Sigmoid colon (tissue), 7 donors: Measurements from ENCODE around the gene PROSER3. TPM values are rescaled to one million over a fixed set of nuclear protein-coding genes. Genes with fewer than 3 reads are reported as not detected.
A peak's percentile ranks its signal among the peaks of the same experiment; 100 is the strongest.

Source experiments
- DNase-seq: peaks from one replicate; pipeline ENCODE4 v3.0.0-alpha.2; 2019
- H3K27ac ChIP-seq, 4 donors: fragments of 200-600 bp; sonication (generic); one replicate each; pipeline ENCODE4 v1.5.1; 2016 to 2019; ENCODE audit warnings: mild to moderate bottlenecking in 1 of 4
- H3K27me3 ChIP-seq, 3 donors: fragments of 200-600 bp; sonication (generic); one replicate each; pipeline ENCODE4 v1.5.1; 2019; ENCODE audit warnings: mild to moderate bottlenecking in 1 of 3
- H3K36me3 ChIP-seq, 4 donors: fragments of 200-600 bp; sonication (generic); one replicate each; pipeline ENCODE4 v1.5.1; 2016 to 2019
- H3K4me1 ChIP-seq, 4 donors: fragments of 200-600 bp; sonication (generic); one replicate each; pipeline ENCODE4 v1.5.1; 2017 to 2019
- H3K4me3 ChIP-seq, 4 donors: fragments of 200-600 bp; sonication (generic); one replicate each; pipeline ENCODE4 v1.5.1; 2017 to 2019; ENCODE audit warnings: mild to moderate bottlenecking in 2 of 4, moderate library complexity in 1 of 4
- H3K9me3 ChIP-seq, 4 donors: fragments of 200-600 bp in 3 of 4; sonication (generic) in 3 of 4; one replicate each; pipeline versions ENCODE4 v1.5.1 to v1.6.1; 2013 to 2019
- CTCF ChIP-seq, 4 experiments: fragments of 450-650 bp in 3 of 4; fragments of 200-600 bp in 1 of 4; IDR thresholded peaks; one replicate each; pipeline ENCODE4 v1.5.1; 2016 to 2019; ENCODE audit warnings: antibody characterized with exemption in 4 of 4, mild to moderate bottlenecking in 3 of 4, moderate library complexity in 2 of 4
- EP300 ChIP-seq, 4 donors: sonication (generic); formaldehyde crosslinking; IDR thresholded peaks; one replicate each; pipeline ENCODE4 v1.6.1; 2017; ENCODE audit warnings: antibody characterized with exemption in 4 of 4
- POLR2A ChIP-seq, 2 donors: fragments of 450-650 bp; IDR thresholded peaks; one replicate each; pipeline ENCODE4 v1.6.1; 2016; ENCODE audit warnings: antibody characterized with exemption in 2 of 2, mild to moderate bottlenecking in 2 of 2, moderate library complexity in 2 of 2
- POLR2AphosphoS5 ChIP-seq, 4 donors: sonication (generic); formaldehyde crosslinking; IDR thresholded peaks; one replicate each; pipeline ENCODE4 v1.6.1; 2017; ENCODE audit warnings: antibody characterized with exemption in 4 of 4
- WGBS, 2 donors: extraction: QIAGEN DNeasy Blood & Tissue Kit; methylation state at CpG; one replicate each; pipeline ENCODE4 v1.1.7; 2013; 5-methylcytosine and 5-hydroxymethylcytosine counted together
- intact Hi-C: fragments of 100-400 bp; cut with DNase I; formaldehyde crosslinking; loops from one replicate; pipeline ENCODE4 v1.15.1; 2023
- polyA plus RNA-seq, 3 donors: library from polyadenylated mRNA; stranded (reverse); fragments of 200-250 nt; gene quantifications; one replicate each; pipeline ENCODE4 v1.2.3, GENCODE V29; 2013
- total RNA-seq, 4 donors: library from RNA; depleted of rRNA; stranded (reverse); fragments of >200 nt; gene quantifications; one replicate each; pipeline ENCODE4 v1.1.0, GENCODE V29; 2016
- donor health status: healthy with polysubstance abuse.
- donor health status: Bipolar disorder and iron deficiency.
- donor health status: healthy.

PROSER3 gene
- total and polyA plus RNA-seq, 7 donors, result 2.4 to 16.5 (median 5.0) TPM

GRCh38 chr19:35743640-35744429, 14.1 kb upstream of the PROSER3 start:
- intact Hi-C loops, result no loop called here
- Histone ChIP-seq H3K27ac (peak overlapping the region; percentile 100), H3K9me3 (no peaks in the 10 kb centered on the region), H3K27me3 (no peaks in the 10 kb centered on the region), H3K4me1 (peaks cover 0 to 58% (median 48%) of the 10 kb centered on the region in 4 donors), H3K4me3 (peak overlapping the region in 1 of 4 donors; percentile 91), H3K36me3 (peaks cover 3 to 13% (median 5%) of the 10 kb centered on the region in 4 donors)
- no peak for TF ChIP-seq POLR2AphosphoS5 (IDR thresholded peaks at IDR 0.05)
- no peak for TF ChIP-seq POLR2A (IDR thresholded peaks at IDR 0.05)
- no peak for TF ChIP-seq CTCF (IDR thresholded peaks at IDR 0.05)
- TF ChIP-seq EP300 (IDR thresholded peaks at IDR 0.05), result no peak
- 91 to 94% methylated on average over 19 of the region's 19 CpGs for WGBS, 2 donors
- no peak for DNase-seq

GRCh38 chr19:35744430-35745327, 13.3 kb upstream of the PROSER3 start:
- 6 to 10% methylated on average over 41 of the region's 41 CpGs for WGBS, 2 donors
- intact Hi-C loops, result loop anchor here (5.0 kb wide), 1 partner anchor 253 kb away; the partner anchor contains the start of gene SDHAF1
- Histone ChIP-seq H3K36me3 (peaks cover 0 to 11% (median 5%) of the 10 kb centered on the region in 4 donors), H3K27me3 (no peaks in the 10 kb centered on the region), H3K9me3 (no peaks in the 10 kb centered on the region), H3K4me3 (peak overlapping the region; percentile 90 to 98 (median 92)), H3K4me1 (peaks cover 0 to 60% (median 53%) of the 10 kb centered on the region in 4 donors), H3K27ac (peak overlapping the region; percentile 100)
- DNase-seq, result peak; percentile 99
- TF ChIP-seq POLR2AphosphoS5 (IDR thresholded peaks at IDR 0.05) (peak in 2 of 4 donors; percentile 14 to 94), POLR2A (IDR thresholded peaks at IDR 0.05) (peak in 1 of 2 donors; percentile 85), EP300 (IDR thresholded peaks at IDR 0.05) (no peak), CTCF (IDR thresholded peaks at IDR 0.05) (peak in 1 of 4 experiments; percentile 35)

- H3K4me3 ChIP-seq, result peak within 1 kb of the TSS; percentile 90 to 98 (median 92)
- TF ChIP-seq CTCF (IDR thresholded peaks at IDR 0.05), result no peak
- TF ChIP-seq POLR2A (IDR thresholded peaks at IDR 0.05), result peak in 1 of 2 donors; percentile 48
- peak in 3 of 4 donors; percentile 79 to 90 (median 79) for TF ChIP-seq POLR2AphosphoS5 (IDR thresholded peaks at IDR 0.05)
- 0 to 1% methylated on average over 40 of the region's 40 CpGs for WGBS, 2 donors
- no peaks in the 10 kb centered on the region for H3K9me3 ChIP-seq
- intact Hi-C loops, result loop anchor here (5.0 kb wide), 1 partner anchor 252 kb away; the partner anchor contains the start of gene SDHAF1
- H3K36me3 ChIP-seq, result peaks cover 0 to 11% (median 5%) of the 10 kb centered on the region in 4 donors
- peak within 1 kb of the TSS; percentile 100 for H3K27ac ChIP-seq
- H3K4me1 ChIP-seq, result peaks cover 0 to 62% (median 54%) of the 10 kb centered on the region in 4 donors
- H3K27me3 ChIP-seq, result no peaks in the 10 kb centered on the region
- DNase-seq, result peak; percentile 100
These were observed 12.5 kb upstream of the PROSER3 start, which contains the start of the genes PSENEN and U2AF1L4 for GRCh38 chr19:35745328-35746086. Gene PSENEN (plus strand): TSS chr19:35745651. CDS start chr19:35745931, 280 bp downstream. Gene U2AF1L4 (minus strand): TSS chr19:35745418. CDS start chr19:35745391, 27 bp downstream.

- 0 to 21% methylated on average over 4 of the region's 4 CpGs for WGBS, 2 donors
- no peak for TF ChIP-seq POLR2AphosphoS5 (IDR thresholded peaks at IDR 0.05)
- TF ChIP-seq EP300 (IDR thresholded peaks at IDR 0.05), result no peak
- TF ChIP-seq POLR2A (IDR thresholded peaks at IDR 0.05), result no peak
- TF ChIP-seq CTCF (IDR thresholded peaks at IDR 0.05), result no peak
- peaks cover 0 to 11% (median 5%) of the 10 kb centered on the region in 4 donors for H3K36me3 ChIP-seq
These were observed 11.9 kb upstream of the PROSER3 start for GRCh38 chr19:35746087-35746462.

More at GRCh38 chr19:35746087-35746462, 11.9 kb upstream of the PROSER3 start:
- intact Hi-C loops, result loop anchor here (5.0 kb wide), 1 partner anchor 251 kb away; the partner anchor contains the start of gene SDHAF1
- DNase-seq, result no peak
- Histone ChIP-seq H3K4me3 (peak overlapping the region; percentile 90 to 98 (median 92)), H3K9me3 (no peaks in the 10 kb centered on the region), H3K27ac (peak overlapping the region; percentile 100), H3K4me1 (peaks cover 0 to 57% (median 50%) of the 10 kb centered on the region in 4 donors), H3K27me3 (no peaks in the 10 kb centered on the region)
